IMR-90 (cell line): ENCODE results near the gene VKORC1L1. TPM values are rescaled to one million over a fixed set of nuclear protein-coding genes. Genes with fewer than 3 reads are reported as not detected.

Experiments used
- RFX5 ChIP-seq: IDR thresholded peaks from 2 replicates; pipeline ENCODE4 v1.8.0; 2012; ENCODE audit warnings: low read depth, mild to moderate bottlenecking, low read length, moderate library complexity
- SMC3 ChIP-seq: fragments of 150-350 bp; IDR thresholded peaks from 2 replicates; pipeline ENCODE4 v1.6.1; 2016; ENCODE audit warnings: low read depth, mild to moderate bottlenecking, antibody characterized with exemption, low read length, moderate library complexity
- polyA plus RNA-seq, 3 experiments: library from polyadenylated mRNA; depleted of rRNA; stranded (reverse); fragments of >200 nt; gene quantifications; 2 replicates each; pipeline ENCODE4 v1.2.3, GENCODE V29; 2012; ENCODE audit warnings: low replicate concordance in 1 of 3
- total RNA-seq: library from RNA; depleted of rRNA; stranded (reverse); fragments of >200 nt; gene quantifications from 2 replicates; pipeline ENCODE4 v1.2.3, GENCODE V29; 2012
- TF ChIP-seq, protein P1 (sequence below): conservative IDR thresholded peaks from 2 replicates; pipeline ENCODE4 v1.5.1; 2012; ENCODE audit warnings: mild to moderate bottlenecking, low read depth, low read length, improper control_type of control experiment

The VKORC1L1 gene
- total and polyA plus RNA-seq, 2 of the 4 experiments (the other 2 are of a cell fraction), result 12.5 to 14.5 TPM

DNA sequence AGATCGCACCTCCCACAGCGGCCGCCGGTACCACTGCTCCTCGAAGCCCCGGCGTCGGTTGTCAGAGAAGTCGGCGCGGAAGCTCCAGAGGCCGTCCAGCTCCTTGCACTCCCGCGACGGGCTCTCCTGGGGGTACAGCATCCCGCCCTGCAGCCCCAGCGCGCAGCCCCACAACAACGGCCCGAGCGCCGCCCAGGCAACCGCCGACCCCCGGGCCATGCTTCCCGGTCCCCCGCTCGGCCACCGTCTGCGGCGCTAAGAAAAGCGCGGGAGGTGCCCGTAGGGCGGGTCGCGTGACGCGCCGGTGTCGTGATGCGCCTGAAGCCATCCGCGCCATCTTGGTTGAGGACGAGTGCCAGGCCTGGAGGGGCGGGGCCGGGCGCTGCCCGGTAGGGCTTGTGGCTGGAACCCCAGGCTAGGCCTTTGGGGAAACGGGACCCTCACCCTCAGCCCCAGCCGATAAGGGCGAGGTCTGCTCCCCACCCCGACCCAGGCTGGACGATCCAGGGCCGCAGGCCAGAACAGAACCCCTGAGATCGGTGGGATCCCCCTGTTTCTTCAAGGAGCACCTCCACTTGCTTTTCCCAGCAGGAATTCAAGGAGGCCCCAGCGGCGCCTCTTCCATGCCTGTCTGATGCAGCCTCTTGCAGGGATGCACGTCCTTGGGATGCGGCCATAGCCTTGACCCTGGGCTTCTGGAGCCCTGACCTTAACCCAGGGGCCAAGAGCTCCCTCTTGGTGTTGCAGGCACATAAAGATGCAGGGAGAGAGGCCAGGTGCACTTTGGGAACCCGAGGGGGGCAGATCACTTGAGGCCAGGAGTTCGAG is 109.3 kb downstream of the VKORC1L1 start, which contains the start of gene GUSB (continued):
- TF ChIP-seq, protein P1, sequence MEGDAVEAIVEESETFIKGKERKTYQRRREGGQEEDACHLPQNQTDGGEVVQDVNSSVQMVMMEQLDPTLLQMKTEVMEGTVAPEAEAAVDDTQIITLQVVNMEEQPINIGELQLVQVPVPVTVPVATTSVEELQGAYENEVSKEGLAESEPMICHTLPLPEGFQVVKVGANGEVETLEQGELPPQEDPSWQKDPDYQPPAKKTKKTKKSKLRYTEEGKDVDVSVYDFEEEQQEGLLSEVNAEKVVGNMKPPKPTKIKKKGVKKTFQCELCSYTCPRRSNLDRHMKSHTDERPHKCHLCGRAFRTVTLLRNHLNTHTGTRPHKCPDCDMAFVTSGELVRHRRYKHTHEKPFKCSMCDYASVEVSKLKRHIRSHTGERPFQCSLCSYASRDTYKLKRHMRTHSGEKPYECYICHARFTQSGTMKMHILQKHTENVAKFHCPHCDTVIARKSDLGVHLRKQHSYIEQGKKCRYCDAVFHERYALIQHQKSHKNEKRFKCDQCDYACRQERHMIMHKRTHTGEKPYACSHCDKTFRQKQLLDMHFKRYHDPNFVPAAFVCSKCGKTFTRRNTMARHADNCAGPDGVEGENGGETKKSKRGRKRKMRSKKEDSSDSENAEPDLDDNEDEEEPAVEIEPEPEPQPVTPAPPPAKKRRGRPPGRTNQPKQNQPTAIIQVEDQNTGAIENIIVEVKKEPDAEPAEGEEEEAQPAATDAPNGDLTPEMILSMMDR, result no peak
- no peak for TF ChIP-seq RFX5
- no peak for TF ChIP-seq SMC3
